H1 (cell line): ENCODE results near the gene ERN2. TPM values are rescaled to one million over a fixed set of nuclear protein-coding genes. Genes with fewer than 3 reads are reported as not detected.

Experiments used
- CTCF ChIA-PET: fragments of 300-600 bp; sonication (Branson Sonifier 250); formaldehyde crosslinking; loops from one replicate; lab custom pipeline; 2021; ENCODE audit not compliant: partially characterized antibody; lab: Charles Lee
- POLR2A ChIA-PET: fragments of 300-600 bp; sonication (Branson Sonifier 250); formaldehyde crosslinking; loops from one replicate; lab custom pipeline; 2021; ENCODE audit warnings: inconsistent platforms; ENCODE audit not compliant: partially characterized antibody; lab: Charles Lee
- DNase-seq, 2 experiments: peaks; one replicate each; pipeline versions ENCODE4 v3.0.0 to v3.0.0-alpha.2; 2010 to 2022; ENCODE audit warnings: low spot score in 2 of 2, low read depth in 1 of 2, mixed read lengths in 1 of 2
- FAIRE-seq: peaks from 2 replicates; lab custom pipeline; 2011; peaks lifted over from hg19 to GRCh38; lab: Jason Lieb, UNC
- H2AFZ ChIP-seq: 2 replicates; pipeline ENCODE4 v1.8.1; 2012; ENCODE audit warnings: low read length, inconsistent platforms
- H2AK5ac ChIP-seq: 2 replicates; pipeline ENCODE4 v1.6.1; 2013; ENCODE audit warnings: low read depth, low read length
- H2BK120ac ChIP-seq: replicated peaks from 2 replicates; pipeline ENCODE3; 2013; ENCODE audit warnings: low read depth, low read length, inconsistent platforms
- H2BK12ac ChIP-seq: 2 replicates; pipeline ENCODE4 v1.6.1; 2013; ENCODE audit warnings: low read depth, low read length
- H2BK15ac ChIP-seq: 2 replicates; pipeline ENCODE4 v1.6.1; 2013; ENCODE audit warnings: low read length
- H2BK20ac ChIP-seq: 2 replicates; pipeline ENCODE4 v1.6.1; 2013; ENCODE audit warnings: low read length
- H2BK5ac ChIP-seq: 2 replicates; pipeline ENCODE4 v1.6.1; 2013; ENCODE audit warnings: low read depth, low read length
- H3K14ac ChIP-seq: 2 replicates; pipeline ENCODE4 v1.6.1; 2013; ENCODE audit warnings: inconsistent platforms; ENCODE audit not compliant: insufficient read length
- H3K18ac ChIP-seq: 2 replicates; pipeline ENCODE4 v1.6.1; 2013; ENCODE audit warnings: low read length; ENCODE audit errors: extremely low read depth
- H3K23ac ChIP-seq: 2 replicates; pipeline ENCODE4 v1.6.1; 2013; ENCODE audit warnings: inconsistent platforms; ENCODE audit not compliant: insufficient read length
- H3K23me2 ChIP-seq: 2 replicates; pipeline ENCODE4 v1.6.1; 2013; ENCODE audit warnings: low read depth, low read length
- H3K27ac ChIP-seq: 2 replicates; pipeline ENCODE4 v1.6.1; 2011; ENCODE audit warnings: low read depth, low read length, inconsistent platforms
- H3K27me3 ChIP-seq, 4 experiments: replicated peaks in 1 of 4; 1 replicate in 1 of 4; 2 replicates in 3 of 4; pipeline versions ENCODE4 v1.6.1 to v1.8.1; 2011 to 2013; ENCODE audit warnings: low read length in 3 of 4, mild to moderate bottlenecking in 3 of 4, inconsistent platforms in 2 of 4, mixed read lengths in 2 of 4, moderate library complexity in 1 of 4; ENCODE audit not compliant: control insufficient read depth in 3 of 4, insufficient read depth in 3 of 4; ENCODE audit errors: extremely low read depth in 1 of 4
- H3K36me3 ChIP-seq, 4 experiments: 2 replicates each; pipeline versions ENCODE4 v1.6.1 to v1.8.1; 2011 to 2013; ENCODE audit warnings: mild to moderate bottlenecking in 4 of 4, low read length in 3 of 4, moderate library complexity in 2 of 4, control low read depth in 1 of 4, inconsistent platforms in 1 of 4; ENCODE audit not compliant: insufficient read depth in 4 of 4, control insufficient read depth in 2 of 4
- H3K4ac ChIP-seq: replicated peaks from 2 replicates; pipeline ENCODE3; 2013; ENCODE audit warnings: low read length, low read depth, mixed read lengths, inconsistent platforms; ENCODE audit not compliant: insufficient read length
- H3K4me1 ChIP-seq, 4 experiments: replicated peaks in 1 of 4; 1 replicate in 1 of 4; 2 replicates in 3 of 4; pipeline versions ENCODE4 v1.6.1 to v1.8.1; 2011 to 2013; ENCODE audit warnings: low read length in 3 of 4, inconsistent platforms in 2 of 4, mixed read lengths in 1 of 4; ENCODE audit not compliant: insufficient read depth in 4 of 4, control insufficient read depth in 3 of 4
- H3K4me2 ChIP-seq, 2 experiments: 2 replicates each; pipeline versions ENCODE4 v1.6.1 to v1.8.1; 2011 to 2013; ENCODE audit warnings: low read depth in 2 of 2, low read length in 2 of 2, control low read depth in 1 of 2, inconsistent platforms in 1 of 2, mild to moderate bottlenecking in 1 of 2; ENCODE audit not compliant: insufficient read depth in 1 of 2
- H3K4me3 ChIP-seq, 4 experiments: fragments of 200-600, 300-600 bp in 1 of 4; sonication (generic), shearing (Covaris generic), sonication (Bioruptor Twin) in 1 of 4; 2 replicates each; pipeline versions ENCODE4 v1.5.1 to v1.8.1; 2011 to 2016; ENCODE audit warnings: low read length in 4 of 4, low read depth in 3 of 4, control low read depth in 2 of 4, inconsistent platforms in 2 of 4, mild to moderate bottlenecking in 2 of 4, mixed read lengths in 1 of 4, moderate library complexity in 1 of 4; ENCODE audit not compliant: insufficient read depth in 2 of 4; ENCODE audit errors: extremely low read depth in 1 of 4
- H3K56ac ChIP-seq: replicated peaks from 2 replicates; pipeline ENCODE3; 2013; ENCODE audit warnings: low read depth, mild to moderate bottlenecking, mixed read lengths, low read length, inconsistent platforms; ENCODE audit not compliant: insufficient read length
- H3K79me1 ChIP-seq: 2 replicates; pipeline ENCODE4 v1.6.1; 2013; ENCODE audit warnings: low read depth, low read length, control low read depth
- H3K79me2 ChIP-seq, 2 experiments: 2 replicates each; pipeline versions ENCODE4 v1.6.1 to v1.8.1; 2012 to 2013; ENCODE audit warnings: low read length in 2 of 2, mild to moderate bottlenecking in 2 of 2, inconsistent platforms in 1 of 2; ENCODE audit not compliant: insufficient read depth in 2 of 2, control insufficient read depth in 1 of 2
- H3K9ac ChIP-seq, 4 experiments: replicated peaks in 1 of 4; 1 replicate in 1 of 4; 2 replicates in 3 of 4; pipeline versions ENCODE4 v1.6.1 to v1.8.1; 2011 to 2013; ENCODE audit warnings: low read depth in 3 of 4, low read length in 3 of 4, control low read depth in 2 of 4, mild to moderate bottlenecking in 2 of 4, moderate library complexity in 2 of 4, inconsistent platforms in 1 of 4; ENCODE audit errors: extremely low read depth in 1 of 4
- H3K9me3 ChIP-seq, 2 experiments: 2 replicates each; pipeline versions ENCODE4 v1.6.1 to v1.8.1; 2012 to 2013; ENCODE audit warnings: mild to moderate bottlenecking in 2 of 2, moderate library complexity in 2 of 2, control low read depth in 1 of 2, inconsistent platforms in 1 of 2, low read depth in 1 of 2, low read length in 1 of 2, mixed read lengths in 1 of 2; ENCODE audit not compliant: insufficient read depth in 2 of 2
- H4K20me1 ChIP-seq, 2 experiments: replicated peaks in 1 of 2; 2 replicates each; pipeline versions ENCODE3 to v1.8.1; 2011 to 2013; ENCODE audit warnings: inconsistent platforms in 2 of 2, low read length in 2 of 2, mild to moderate bottlenecking in 1 of 2; ENCODE audit not compliant: insufficient read depth in 2 of 2, control insufficient read depth in 1 of 2
- H4K5ac ChIP-seq: 2 replicates; pipeline ENCODE4 v1.6.1; 2013; ENCODE audit warnings: low read length, low read depth, mixed read lengths, inconsistent platforms; ENCODE audit not compliant: insufficient read length
- H4K8ac ChIP-seq: 2 replicates; pipeline ENCODE4 v1.8.0; 2013; ENCODE audit warnings: mild to moderate bottlenecking, moderate library complexity, low read length, inconsistent platforms; ENCODE audit not compliant: insufficient read depth; ENCODE audit errors: extremely low read depth
- H4K91ac ChIP-seq: replicated peaks from 2 replicates; pipeline ENCODE3; 2013; ENCODE audit warnings: low read length, mixed read lengths, inconsistent platforms; ENCODE audit not compliant: insufficient read length
- CBX8 ChIP-seq: fragments of 300-800, 300-1000 bp; sonication (generic); IDR thresholded peaks from 2 replicates; pipeline ENCODE4 v1.7.1; 2016; ENCODE audit warnings: low read depth, low read length, borderline replicate concordance
- EGR1 ChIP-seq: IDR thresholded peaks from 2 replicates; pipeline ENCODE4 v1.6.1; 2011; ENCODE audit warnings: low read depth, low read length, borderline replicate concordance
- EZH2 ChIP-seq: fragments of 200-600 bp; sonication (generic); IDR thresholded peaks from 2 replicates; pipeline ENCODE4 v1.7.1; 2012; ENCODE audit warnings: low read depth, mild to moderate bottlenecking, moderate library complexity, low read length, inconsistent platforms; ENCODE audit not compliant: severe bottlenecking
- FOSL1 ChIP-seq: IDR thresholded peaks from 2 replicates; pipeline ENCODE4 v1.6.1; 2011; ENCODE audit warnings: mild to moderate bottlenecking, low read depth, low read length, moderate library complexity; ENCODE audit not compliant: insufficient read depth
- NANOG ChIP-seq: IDR thresholded peaks from 2 replicates; pipeline ENCODE4 v1.6.1; 2011; ENCODE audit warnings: low read length, low read depth, mild to moderate bottlenecking, inconsistent platforms; ENCODE audit not compliant: insufficient read depth, poor library complexity, severe bottlenecking
- NRF1 ChIP-seq: IDR thresholded peaks from 2 replicates; pipeline ENCODE4 v1.6.1; 2011; ENCODE audit warnings: mild to moderate bottlenecking, low read depth, low read length, improper control_type of control experiment
- POLR2A ChIP-seq, 2 experiments: IDR thresholded peaks; 1 replicate in 1 of 2; 2 replicates in 1 of 2; pipeline ENCODE4 v1.6.1; 2011; ENCODE audit warnings: low read depth in 2 of 2, low read length in 2 of 2, mild to moderate bottlenecking in 2 of 2; ENCODE audit errors: control extremely low read depth in 1 of 2
- SIX5 ChIP-seq: IDR thresholded peaks from 2 replicates; pipeline ENCODE4 v1.6.1; 2011; ENCODE audit warnings: mild to moderate bottlenecking, low read depth, low read length
- SP4 ChIP-seq: IDR thresholded peaks from 2 replicates; pipeline ENCODE4 v1.6.1; 2012; ENCODE audit warnings: low read length, inconsistent platforms
- TBP ChIP-seq: IDR thresholded peaks from 2 replicates; pipeline ENCODE4 v1.6.1; 2011; ENCODE audit warnings: low read depth, low read length, improper control_type of control experiment
- TEAD4 ChIP-seq: IDR thresholded peaks from 2 replicates; pipeline ENCODE4 v1.6.1; 2012; ENCODE audit warnings: low read depth, low read length, inconsistent platforms, mixed read lengths
- YY1 ChIP-seq: IDR thresholded peaks from 2 replicates; pipeline ENCODE4 v1.6.1; 2011; ENCODE audit warnings: low read depth, mild to moderate bottlenecking, low read length
- WGBS, 2 experiments: shearing (Covaris generic) in 1 of 2; methylation state at CpG; one replicate each; pipeline versions ENCODE4 v1.1.6 to v1.1.7; 2013 to 2015; ENCODE audit warnings: low lambda C conversion rate in 2 of 2, mixed read lengths in 2 of 2, inconsistent platforms in 1 of 2, low coverage in 1 of 2, missing lambda C conversion rate in 1 of 2; ENCODE audit not compliant: insufficient replicate concordance in 2 of 2, insufficient coverage in 1 of 2, insufficient read length in 1 of 2; ENCODE audit errors: extremely low coverage in 1 of 2, missing lambda C conversion rate in 1 of 2; 5-methylcytosine and 5-hydroxymethylcytosine counted together
- polyA plus RNA-seq, 7 experiments: library from polyadenylated mRNA; depleted of rRNA in 3 of 7; stranded (reverse) in 5 of 7; unstranded in 2 of 7; fragments of >200 nt in 5 of 7; fragments of 200-250 nt in 2 of 7; gene quantifications; 1 replicate in 5 of 7; 2 replicates in 1 of 7; 4 replicates in 1 of 7; pipeline versions ENCODE4 v1.2.1 to v1.2.3, GENCODE V29; 2011 to 2013; ENCODE audit warnings: missing spikeins in 2 of 7, mixed read lengths in 2 of 7
- total RNA-seq: library from RNA; stranded (reverse); fragmentation: NEBNext Ultra II Directional; extraction: Animal tissue kit (Norgen Biotek cat#: 25700); gene quantifications from 2 replicates; pipeline ENCODE4 v1.2.1, GENCODE V29; 2021

The ERN2 gene
- total and polyA plus RNA-seq, 2 of the 8 experiments (the other 6 are each of a cell fraction or from before 2014, with no cell fraction given) = 2.4 to 4.4 TPM

- no peak for DNase-seq
- no peak for TF ChIP-seq SP4
- no peak for TF ChIP-seq TEAD4
- TF ChIP-seq EZH2 = no peak
- no peak for TF ChIP-seq NANOG
- no peak for TF ChIP-seq CBX8
- no peak for TF ChIP-seq YY1
- TF ChIP-seq SIX5 = no peak
- no peak for TF ChIP-seq TBP
- no peak for TF ChIP-seq NRF1
- no peak for TF ChIP-seq EGR1
- TF ChIP-seq FOSL1 = no peak
- no peak for TF ChIP-seq POLR2A (IDR thresholded peaks at IDR 0.05; ENCODE audit: control extremely low read depth in 1 of 2, low read depth in 2 of 2, low read length in 2 of 2)
These were observed 21.4 kb downstream of the ERN2 start for GRCh38 chr16:23691483-23692189.

More at GRCh38 chr16:23691483-23692189, 21.4 kb downstream of the ERN2 start:
- H3K23ac ChIP-seq = no peak overlapping the region
- peaks cover 7% of the 10 kb centered on the region; the same call in 1 of the 2 replicates for H3K23me2 ChIP-seq
- no peak overlapping the region for H4K5ac ChIP-seq
- H3K79me2 ChIP-seq = no peaks in the 10 kb centered on the region
- H2BK15ac ChIP-seq = no peak overlapping the region
- H3K36me3 ChIP-seq = peaks cover 25 to 49% (median 46%) of the 10 kb centered on the region in 4 experiments
- H2BK5ac ChIP-seq = no peak overlapping the region
- no peak overlapping the region for H2BK120ac ChIP-seq
- H3K9ac ChIP-seq = no peak overlapping the region
- H2BK20ac ChIP-seq = no peak overlapping the region
- H3K27ac ChIP-seq = no peak overlapping the region
- ChIA-PET POLR2A (interaction anchor here (0.8 to 12.9 kb wide), 5 partner anchors 9 to 18 kb away, joined by 3 to 230 read pairs (median 3); partner anchors contain the start of gene PLK1), CTCF (interaction anchor here (0.9 to 5.1 kb wide), 4 partner anchors 9 to 36 kb away, joined by 3 to 43 read pairs (median 5); partner anchors contain the start of gene PLK1)
- H4K91ac ChIP-seq = no peak overlapping the region
- no peak overlapping the region for H2AK5ac ChIP-seq
- WGBS, 2 experiments = 91% methylated on average over 6 of the region's 10 CpGs; no CpG with 5 or more reads in 1 of the 2 experiments
- no peak overlapping the region for H3K14ac ChIP-seq
- H3K9me3 ChIP-seq = no peaks in the 10 kb centered on the region
- no peaks in the 10 kb centered on the region for H3K27me3 ChIP-seq
- H3K4me2 ChIP-seq = no peak overlapping the region
- no peak overlapping the region for H2BK12ac ChIP-seq
- H3K56ac ChIP-seq = no peak overlapping the region
- no peaks in the 10 kb centered on the region for H3K79me1 ChIP-seq
- H3K4me1 ChIP-seq = peaks cover 0 to 5% (median 4%) of the 10 kb centered on the region in 4 experiments; a peak in 5 of 7 replicates
- no peak overlapping the region for H3K4ac ChIP-seq
- H4K8ac ChIP-seq = no peak overlapping the region; the same call in 1 of the 2 replicates
- no peak overlapping the region for H2AFZ ChIP-seq
- no peak overlapping the region for H3K4me3 ChIP-seq
- peaks cover 7 to 10% of the 10 kb centered on the region in 2 experiments for H4K20me1 ChIP-seq
- FAIRE-seq = no peak
- no peak overlapping the region for H3K18ac ChIP-seq
